Ovary (tissue), 3 donors: ENCODE data around the gene EML1.

Source experiments
- CTCF ChIP-seq, 3 donors: fragments of 450-650 bp in 2 of 3; fragments of 200-600 bp in 1 of 3; IDR thresholded peaks; one replicate each; pipeline versions ENCODE4 v1.5.1 to v1.8.0; 2016 to 2022; ENCODE audit warnings: antibody characterized with exemption in 3 of 3, mild to moderate bottlenecking in 1 of 3
- EP300 ChIP-seq: sonication (generic); formaldehyde crosslinking; IDR thresholded peaks from one replicate; pipeline ENCODE4 v1.6.1; 2017; ENCODE audit warnings: antibody characterized with exemption
- POLR2A ChIP-seq: fragments of 450-650 bp; IDR thresholded peaks from one replicate; pipeline ENCODE4 v1.6.1; 2017; ENCODE audit warnings: antibody characterized with exemption, mild to moderate bottlenecking, moderate library complexity
- donor health status: DM: no; HTN: no; CAD: no.

GRCh38 chr14:99870617-99871016 is 77.4 kb downstream of the EML1 start:
- no peak for TF ChIP-seq CTCF (IDR thresholded peaks at IDR 0.05)
- no peak for TF ChIP-seq POLR2A
- TF ChIP-seq EP300 = no peak
